Endothelial cell of umbilical vein (primary cell): Measurements from ENCODE around the gene CAMSAP1. TPM values are rescaled to one million over a fixed set of nuclear protein-coding genes. Genes with fewer than 3 reads are reported as not detected.
A peak's percentile ranks its signal among the peaks of the same experiment; 100 is the strongest.

ENCODE experiments used
- BruUV-seq: library from RNA; stranded (reverse); fragments of 400-500 nt; replicated peaks from 2 replicates; lab custom pipeline; 2021; lab: Mats Ljungman, UMichigan
- CTCF ChIA-PET: fragments of 300-600, 350-600 bp; sonication (Branson Sonifier 250); formaldehyde crosslinking; loops from one replicate; lab custom pipeline; 2021; ENCODE audit warnings: antibody characterized with exemption, inconsistent platforms; lab: Charles Lee
- POLR2A ChIA-PET: fragments of 300-600, 350-600 bp; sonication (Branson Sonifier 250); formaldehyde crosslinking; loops from one replicate; lab custom pipeline; 2021; ENCODE audit warnings: antibody characterized with exemption, inconsistent platforms; lab: Charles Lee
- DNase-seq: peaks from one replicate; pipeline ENCODE4 v3.0.0-alpha.2; 2011; ENCODE audit warnings: low read depth, low spot score
- FAIRE-seq: peaks from 2 replicates; lab custom pipeline; 2011; peaks lifted over from hg19 to GRCh38; lab: Jason Lieb, UNC
- H2AFZ ChIP-seq: 2 replicates; pipeline ENCODE4 v1.6.0; 2012; ENCODE audit warnings: low read depth, low read length, control low read depth, inconsistent platforms
- H3K27ac ChIP-seq: 2 replicates; pipeline ENCODE4 v1.5.1; 2011; ENCODE audit warnings: low read depth, mild to moderate bottlenecking, control low read depth, low read length, moderate library complexity; ENCODE audit not compliant: insufficient read depth
- H3K27me3 ChIP-seq, 2 experiments: 2 replicates each; pipeline versions ENCODE4 v1.6.0 to v1.6.1; 2011; ENCODE audit warnings: low read length in 2 of 2, mixed read lengths in 1 of 2; ENCODE audit not compliant: control insufficient read depth in 2 of 2, insufficient read depth in 2 of 2
- H3K36me3 ChIP-seq, 2 experiments: 2 replicates in 1 of 2; 3 replicates in 1 of 2; pipeline ENCODE4 v1.5.1; 2011; ENCODE audit warnings: low read length in 2 of 2, mild to moderate bottlenecking in 1 of 2, moderate library complexity in 1 of 2; ENCODE audit not compliant: control insufficient read depth in 2 of 2, insufficient read depth in 2 of 2; ENCODE audit errors: extremely low read depth in 1 of 2
- H3K4me1 ChIP-seq: 3 replicates; pipeline ENCODE4 v1.5.1; 2011; ENCODE audit warnings: mild to moderate bottlenecking, low read length; ENCODE audit not compliant: control insufficient read depth, insufficient read depth; ENCODE audit errors: extremely low read depth
- H3K4me2 ChIP-seq: 2 replicates; pipeline ENCODE4 v1.6.1; 2011; ENCODE audit warnings: low read length, control low read depth, mixed read lengths; ENCODE audit not compliant: insufficient read depth
- H3K4me3 ChIP-seq, 3 experiments: fragments of 200-600 bp in 1 of 3; sonication (generic), shearing (Covaris generic) in 1 of 3; replicated peaks in 1 of 3; 2 replicates each; pipeline ENCODE4 v1.5.1; 2011 to 2016; ENCODE audit warnings: control low read depth in 3 of 3, low read length in 3 of 3, mild to moderate bottlenecking in 2 of 3, inconsistent platforms in 1 of 3, low read depth in 1 of 3, moderate library complexity in 1 of 3; ENCODE audit not compliant: insufficient read depth in 1 of 3
- H3K79me2 ChIP-seq: 2 replicates; pipeline ENCODE4 v1.6.0; 2012; ENCODE audit warnings: low read length, inconsistent platforms; ENCODE audit not compliant: control insufficient read depth, insufficient read depth
- H3K9ac ChIP-seq: replicated peaks from 2 replicates; pipeline ENCODE3; 2011; ENCODE audit warnings: low read length, control low read depth; ENCODE audit not compliant: insufficient read depth; ENCODE audit errors: extremely low read depth
- H3K9me1 ChIP-seq: replicated peaks from 3 replicates; pipeline ENCODE4 v1.6.0; 2011; ENCODE audit warnings: mild to moderate bottlenecking, low read length; ENCODE audit not compliant: control insufficient read depth, insufficient read depth; ENCODE audit errors: extremely low read depth
- H3K9me3 ChIP-seq: replicated peaks from 2 replicates; pipeline ENCODE4 v1.5.1; 2012; ENCODE audit warnings: low read length, inconsistent platforms; ENCODE audit not compliant: control insufficient read depth, insufficient read depth
- H4K20me1 ChIP-seq: replicated peaks from 2 replicates; pipeline ENCODE3; 2011; ENCODE audit warnings: mild to moderate bottlenecking, low read length; ENCODE audit not compliant: control insufficient read depth, insufficient read depth; ENCODE audit errors: extremely low read depth
- CTCF ChIP-seq, 2 donors: IDR thresholded peaks; 1 replicate in 1 of 2; 2 replicates in 1 of 2; pipeline ENCODE4 v1.5.1; 2011; ENCODE audit warnings: low read length in 2 of 2, mild to moderate bottlenecking in 2 of 2, moderate library complexity in 2 of 2, control low read depth in 1 of 2, inconsistent platforms in 1 of 2, low read depth in 1 of 2; ENCODE audit not compliant: insufficient read depth in 1 of 2; ENCODE audit errors: extremely low read depth in 1 of 2
- EZH2 ChIP-seq: IDR thresholded peaks from 2 replicates; pipeline ENCODE4 v1.6.1; 2012; ENCODE audit warnings: borderline replicate concordance, low read depth, mild to moderate bottlenecking, moderate library complexity, low read length, inconsistent platforms; ENCODE audit not compliant: severe bottlenecking
- FOS ChIP-seq: IDR thresholded peaks from 2 replicates; pipeline ENCODE4 v1.6.1; 2011; ENCODE audit warnings: mild to moderate bottlenecking, low read length, moderate library complexity, borderline replicate concordance; ENCODE audit not compliant: insufficient read depth
- GATA2 ChIP-seq: IDR thresholded peaks from 2 replicates; pipeline ENCODE4 v1.7.0; 2011; ENCODE audit warnings: low read depth, mild to moderate bottlenecking, moderate library complexity, mixed read lengths, low read length; ENCODE audit not compliant: insufficient read length, insufficient read depth
- JUN ChIP-seq: IDR thresholded peaks from 2 replicates; pipeline ENCODE4 v1.6.1; 2011; ENCODE audit warnings: borderline replicate concordance, low read depth; ENCODE audit not compliant: insufficient read length, insufficient read depth
- MAX ChIP-seq: IDR thresholded peaks from 2 replicates; pipeline ENCODE4 v1.6.1; 2011; ENCODE audit not compliant: insufficient read depth, insufficient read length
- MYC ChIP-seq: IDR thresholded peaks from one replicate; pipeline ENCODE4 v1.6.1; 2011; ENCODE audit warnings: mild to moderate bottlenecking, low read depth, low read length
- POLR2A ChIP-seq: IDR thresholded peaks from 2 replicates; pipeline ENCODE4 v1.6.1; 2012; ENCODE audit warnings: low read depth, mild to moderate bottlenecking, control low read depth, low read length
- POLR2AphosphoS5 ChIP-seq: IDR thresholded peaks from 2 replicates; pipeline ENCODE4 v1.6.1; 2012; ENCODE audit warnings: low read depth, mild to moderate bottlenecking, control low read depth, low read length, moderate library complexity; ENCODE audit not compliant: insufficient read depth
- dilution Hi-C: fragments of 300-500 bp; cut with MboI; formaldehyde crosslinking; loops from one replicate; pipeline ENCODE4 v1.15.0; 2019; ENCODE audit warnings: low sequenced_read_pairs; ENCODE audit not compliant: extremely low pct_ligation_motif_present
- intact Hi-C: fragments of 100-400 bp; cut with micrococcal nuclease; formaldehyde crosslinking; loops from one replicate; pipeline ENCODE4 v1.10.0; 2022
- polyA plus RNA-seq, 4 experiments: library from polyadenylated mRNA; depleted of rRNA in 3 of 4; stranded (reverse) in 3 of 4; unstranded in 1 of 4; fragments of >200 nt; gene quantifications; 2 replicates each; pipeline versions ENCODE4 v1.2.1 to v1.2.3, GENCODE V29; 2011 to 2012; ENCODE audit warnings: missing spikeins in 1 of 4
- total RNA-seq: library from RNA; stranded (reverse); gene quantifications from 2 replicates; pipeline ENCODE4 v1.2.3, GENCODE V29; 2021

Gene CAMSAP1
- total and polyA plus RNA-seq, 2 donors (not counting 3 experiments of a cell fraction or from before 2014, with no cell fraction given), result 8.1 to 25.5 TPM

- Histone ChIP-seq H3K79me2 (peaks cover 58% of the 10 kb centered on the region), H3K27me3 (no peaks in the 10 kb centered on the region), H3K4me2 (peak overlapping the region; percentile 47), H3K4me1 (peaks cover 36% of the 10 kb centered on the region), H3K9me3 (no peaks in the 10 kb centered on the region), H3K36me3 (peaks cover 3 to 4% of the 10 kb centered on the region in 2 experiments), H3K9ac (no peak overlapping the region), H4K20me1 (no peaks in the 10 kb centered on the region), H2AFZ (no peak overlapping the region), H3K9me1 (no peaks in the 10 kb centered on the region), H3K27ac (peak overlapping the region; percentile 10), H3K4me3 (peak overlapping the region in 1 of 3 experiments; percentile 20)
- DNase-seq (no peak), FAIRE-seq (no peak)
- intact Hi-C loops, result loop anchor here (2.0 kb wide), 1 partner anchor 143 kb away; no protein-coding TSS in a partner anchor
- dilution Hi-C loops, result no loop called here
- TF ChIP-seq FOS (no peak), POLR2AphosphoS5 (no peak), EZH2 (no peak), JUN (no peak), MAX (no peak), POLR2A (no peak), GATA2 (no peak), MYC (no peak), CTCF (IDR thresholded peaks at IDR 0.05; ENCODE audit: extremely low read depth in 1 of 2, insufficient read depth in 1 of 2, low read depth in 1 of 2, low read length in 2 of 2) (no peak)
- CTCF ChIA-PET, result no interaction called here
- POLR2A ChIA-PET, result no interaction called here
- BruUV-seq, result no TSS peak
These were observed 2.0 kb upstream of the CAMSAP1 start for GRCh38 chr9:135909371-135909770.
